GM12892 (cell line): ENCODE measurements around the gene DPY30.

Experiments
- POLR2AphosphoS5 ChIP-seq: IDR thresholded peaks from 2 replicates; pipeline ENCODE4 v1.6.1; 2011; ENCODE audit warnings: low read depth, low read length, control low read depth
- TAF1 ChIP-seq: IDR thresholded peaks from 2 replicates; pipeline ENCODE4 v1.6.1; 2011; ENCODE audit warnings: low read depth, mild to moderate bottlenecking, control low read depth, low read length, borderline replicate concordance

- no peak for TF ChIP-seq POLR2AphosphoS5
- no peak for TF ChIP-seq TAF1
Observed at GRCh38 chr2:32067549-32067948, 27.9 kb upstream of the DPY30 start.
